Smooth muscle cell of the brain vasculature (primary cell): ENCODE data around the gene ADPGK.
"Not testable (repeated sequence)": the region's sequence is repeated elsewhere in the genome, so short reads cannot be mapped to it uniquely, and the experiment has no call there.

Experiments used
- DNase-seq: peaks from one replicate; pipeline ENCODE4 v3.0.0-alpha.2; 2012; ENCODE audit warnings: low read depth, low spot score

ADPGK gene

DNA sequence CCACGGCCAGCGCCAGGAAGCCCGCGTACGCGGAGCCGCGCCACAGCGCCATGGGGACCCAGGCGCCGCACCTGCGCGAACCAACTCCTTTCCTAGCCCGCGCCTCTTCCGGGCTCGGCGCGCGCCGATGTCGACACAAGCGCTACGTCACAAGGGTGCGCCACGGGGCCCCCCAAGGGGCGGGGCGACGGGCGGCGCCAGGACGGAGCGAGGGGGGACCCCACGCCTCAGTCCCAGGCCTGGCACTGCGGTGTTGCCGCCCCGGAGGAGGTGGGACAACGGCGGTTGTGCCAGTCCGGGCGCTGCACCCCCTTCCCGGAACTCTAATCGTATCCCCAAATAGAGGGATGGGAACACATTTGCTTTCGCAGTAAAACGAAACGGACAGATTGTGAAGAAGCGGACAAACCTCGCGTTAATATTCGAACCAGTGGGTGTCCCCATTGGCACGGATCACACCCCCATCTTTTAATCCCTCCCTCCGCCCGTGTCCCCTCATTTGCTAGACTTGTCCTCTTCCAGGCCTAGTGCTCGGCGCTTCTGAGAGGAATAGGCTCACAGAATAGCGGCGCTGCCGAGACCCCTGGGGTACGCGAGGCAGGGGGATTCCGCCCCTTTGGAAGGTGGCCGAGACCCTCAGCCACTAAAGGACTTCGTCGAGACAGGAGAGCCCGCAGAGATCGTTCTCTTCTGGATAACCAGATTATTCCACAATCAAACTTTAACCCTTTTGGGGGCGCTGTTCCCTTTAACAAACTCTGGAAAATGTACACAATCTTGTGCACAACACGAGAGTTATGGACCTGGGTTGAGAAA is at the start of gene ADPGK:
Gene ADPGK (minus strand): TSS at position 119 of the 816 bp plus-strand sequence. CDS start 67 bp downstream, at position 52.
- DNase-seq, result peak; percentile 79

DNA sequence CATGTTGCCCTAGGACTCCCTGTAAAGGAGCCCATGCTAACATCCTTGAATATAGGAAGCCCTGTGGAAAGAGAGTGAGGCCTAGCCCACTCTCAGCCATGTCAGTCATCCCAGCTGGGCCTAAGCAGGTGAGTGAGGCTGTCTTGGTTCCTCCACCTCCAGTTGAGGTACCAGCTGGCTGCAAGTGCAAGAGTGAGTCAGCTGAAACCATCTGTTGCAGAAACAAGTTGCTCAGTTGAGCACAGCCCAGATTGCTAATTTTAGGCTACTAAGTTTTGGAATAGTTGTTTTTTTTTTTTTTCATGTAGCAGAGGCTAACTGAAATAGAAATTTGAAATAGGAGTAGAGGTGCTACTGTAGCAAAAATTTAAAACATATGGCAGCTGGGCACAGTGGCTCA is 43.7 kb upstream of the ADPGK start:
- no peak for DNase-seq

DNA sequence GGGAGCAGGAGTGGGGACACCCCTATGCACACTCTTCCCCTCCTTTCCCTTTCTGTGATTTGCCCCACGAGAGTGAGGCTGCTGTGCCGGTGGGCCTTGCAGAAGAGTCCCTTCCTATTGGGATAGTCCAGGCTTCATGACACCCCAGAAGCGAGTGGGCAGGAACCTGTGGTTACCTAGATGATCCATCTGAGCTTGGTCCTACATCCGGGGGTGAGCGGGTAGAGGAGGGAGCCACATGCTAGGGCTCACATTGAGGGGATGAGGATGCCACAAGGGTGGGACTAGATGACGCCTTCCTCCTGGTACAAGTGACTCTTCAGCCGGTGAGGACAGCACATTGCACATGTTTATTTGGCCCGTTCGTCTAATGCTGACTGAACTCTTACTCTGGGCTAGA is 43.1 kb upstream of the ADPGK start:
- DNase-seq, result no peak

DNA sequence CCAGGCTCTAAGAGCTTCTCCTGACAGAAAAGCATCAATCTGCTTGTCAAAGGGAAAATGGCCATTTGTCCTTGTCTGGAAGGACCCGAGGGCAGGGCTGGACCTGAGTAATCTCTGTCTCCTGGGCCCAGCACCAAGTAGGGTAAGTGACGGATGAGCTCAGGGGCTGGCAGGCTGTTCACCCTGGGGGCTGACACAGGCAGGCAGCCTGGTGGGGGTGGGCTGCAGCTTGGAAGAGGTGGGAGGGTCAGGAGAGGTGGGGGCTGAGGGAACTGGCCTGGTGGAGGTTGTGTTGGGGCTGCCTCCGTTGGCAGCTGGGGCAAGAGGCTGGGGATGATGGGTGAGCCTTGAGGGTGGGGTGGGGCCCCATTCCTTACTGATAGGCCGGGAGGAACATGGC is 42.3 kb upstream of the ADPGK start:
- DNase-seq, result no peak

DNA sequence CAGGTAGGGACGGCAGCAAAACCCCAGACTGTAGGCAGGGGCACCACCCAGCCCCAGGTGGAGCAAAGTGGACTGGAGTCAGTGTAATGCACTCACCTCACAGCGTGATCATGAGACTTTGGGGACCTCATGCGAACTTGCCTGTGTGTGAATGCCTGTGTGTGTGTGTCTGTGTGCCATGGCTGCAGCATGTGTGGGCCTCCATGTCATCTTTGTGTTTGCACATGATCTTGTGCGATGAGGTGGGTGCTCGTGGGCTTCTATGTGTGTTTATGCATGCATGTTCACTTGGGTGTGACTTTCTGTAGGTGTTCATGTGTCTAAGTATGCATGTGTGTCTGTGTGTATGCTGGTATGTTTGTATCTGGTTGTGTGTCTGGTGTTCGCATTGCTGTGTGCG is 41.2 kb upstream of the ADPGK start:
- no peak for DNase-seq

DNA sequence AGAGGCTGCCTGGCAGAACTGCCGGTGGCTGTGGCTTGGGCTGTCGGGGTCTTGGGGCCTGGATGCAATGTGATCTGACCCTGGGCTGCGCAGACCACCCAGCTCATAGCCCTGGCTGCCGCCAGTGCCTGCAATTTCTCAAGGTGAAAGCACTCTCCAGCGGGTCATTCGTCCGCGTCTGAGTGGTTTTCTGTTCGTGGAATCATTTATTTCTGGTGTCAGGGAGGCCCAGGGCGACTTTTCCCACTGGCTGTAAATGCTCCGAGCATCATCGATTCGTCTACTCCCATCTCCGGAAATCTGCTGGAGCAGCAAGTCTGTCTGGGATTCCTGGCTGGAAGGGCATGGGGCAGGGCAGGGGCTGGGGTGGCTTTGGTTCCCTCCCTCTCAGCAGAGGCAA is 40.6 kb upstream of the ADPGK start:
- DNase-seq, result no peak

DNA sequence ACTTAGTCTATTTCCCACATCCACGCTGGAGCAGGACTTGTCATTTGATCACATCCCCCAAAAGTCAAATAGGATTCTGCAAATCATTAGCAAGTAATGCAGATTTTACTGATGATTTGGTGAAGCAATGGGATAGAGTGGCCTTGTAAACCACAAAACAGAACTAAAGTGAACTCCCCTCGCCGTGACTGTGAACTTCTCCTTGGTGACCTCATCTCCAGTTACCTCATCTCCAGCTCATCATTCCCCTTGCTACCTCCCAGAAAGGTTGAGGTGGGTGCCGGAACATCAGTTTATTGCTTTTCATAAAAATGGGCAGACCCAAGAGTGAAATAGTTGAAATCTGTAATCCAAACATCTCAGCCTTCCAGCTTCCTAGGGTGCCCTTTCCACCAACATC is 36.7 kb upstream of the ADPGK start:
- DNase-seq, result no peak

DNA sequence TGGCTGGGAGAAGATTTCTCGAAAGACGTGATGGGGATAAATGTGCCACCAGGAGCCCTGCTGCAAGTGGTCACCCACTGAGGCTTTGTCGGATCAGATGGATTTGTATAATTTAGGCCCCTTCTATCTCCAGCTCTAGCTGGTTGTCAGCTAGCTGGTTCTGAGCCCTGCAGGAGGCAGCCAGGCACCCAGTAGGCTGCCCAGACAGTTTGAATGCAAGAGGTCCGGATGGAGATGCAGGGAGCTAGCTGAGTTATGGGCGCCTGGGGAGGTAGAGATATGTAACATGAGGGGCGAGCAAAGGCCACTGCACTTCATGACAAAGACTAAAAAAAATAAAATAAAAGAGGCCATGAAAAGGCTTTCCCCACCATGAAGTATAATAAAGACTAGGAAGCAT is 35.1 kb upstream of the ADPGK start:
- DNase-seq, result no peak

DNA sequence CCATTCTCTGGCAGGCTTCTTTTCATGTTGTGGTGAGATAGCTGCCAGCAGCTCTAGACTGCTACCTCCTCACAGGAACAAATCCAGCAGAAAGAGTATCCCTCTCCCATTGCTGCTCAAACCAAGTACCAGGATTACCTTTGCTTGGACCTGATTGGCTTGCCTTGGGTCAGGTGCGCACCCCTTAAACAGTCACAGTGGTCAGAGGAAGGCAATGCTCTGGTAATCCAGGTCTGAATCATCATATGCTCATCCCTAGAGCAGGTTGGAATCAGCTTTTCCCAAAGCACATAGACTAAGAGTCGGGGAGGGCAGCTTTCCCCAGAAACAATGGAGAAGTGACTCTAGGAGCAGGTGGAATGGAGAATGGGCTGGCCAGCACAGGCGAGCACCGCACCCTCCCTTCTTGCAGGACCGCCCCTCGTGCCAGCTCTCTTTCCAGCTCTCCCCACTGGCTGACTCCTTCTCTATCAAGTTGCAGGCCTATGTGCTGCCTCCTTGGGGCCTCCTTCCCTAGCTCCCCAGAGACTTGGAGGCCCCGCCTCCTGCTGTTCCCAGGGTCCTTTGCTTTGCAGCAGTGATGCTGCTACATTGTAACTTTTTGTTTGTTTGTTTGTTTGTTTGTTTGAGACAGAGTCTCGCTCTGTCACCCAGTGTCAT is 29.9 kb upstream of the ADPGK start:
- DNase-seq, result no peak

DNA sequence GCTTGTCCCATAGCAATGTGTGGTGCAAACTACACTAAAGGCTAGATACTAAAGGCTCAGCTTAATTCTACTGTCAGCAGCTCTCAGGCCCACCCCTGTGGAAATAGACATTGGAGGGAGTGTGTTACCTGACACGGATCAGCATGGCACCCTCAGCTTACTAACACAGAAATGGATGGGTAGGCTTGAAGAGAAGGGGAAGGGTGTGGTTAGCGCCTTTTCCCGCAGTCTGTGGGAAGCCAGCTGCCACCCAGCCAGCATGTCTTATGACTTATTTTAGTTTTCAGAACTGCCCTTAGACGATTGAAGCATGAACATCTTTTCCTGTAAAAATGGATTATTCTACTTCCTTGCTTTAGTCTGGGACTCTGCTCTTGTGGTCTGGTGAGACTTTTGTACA is 25.8 kb upstream of the ADPGK start:
- DNase-seq, result no peak

DNA sequence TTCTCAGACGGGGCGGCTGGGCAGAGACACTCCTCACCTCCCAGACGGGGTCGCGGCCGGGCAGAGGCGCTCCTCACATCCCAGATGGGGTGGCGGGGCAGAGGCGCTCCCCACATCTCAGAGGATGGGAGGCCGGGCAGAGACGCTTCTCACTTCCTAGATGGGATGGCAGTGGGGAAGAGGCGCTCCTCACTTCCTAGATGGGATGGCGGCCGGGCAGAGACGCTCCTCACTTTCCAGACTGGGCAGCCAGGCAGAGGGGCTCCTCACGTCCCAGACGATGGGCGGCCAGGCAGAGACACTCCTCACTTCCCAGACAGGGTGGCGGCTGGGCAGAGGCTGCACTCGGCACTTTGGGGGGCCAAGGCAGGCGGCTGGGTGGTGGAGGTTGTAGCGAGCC is 23.8 kb upstream of the ADPGK start:
- DNase-seq, result not testable (repeated sequence)

DNA sequence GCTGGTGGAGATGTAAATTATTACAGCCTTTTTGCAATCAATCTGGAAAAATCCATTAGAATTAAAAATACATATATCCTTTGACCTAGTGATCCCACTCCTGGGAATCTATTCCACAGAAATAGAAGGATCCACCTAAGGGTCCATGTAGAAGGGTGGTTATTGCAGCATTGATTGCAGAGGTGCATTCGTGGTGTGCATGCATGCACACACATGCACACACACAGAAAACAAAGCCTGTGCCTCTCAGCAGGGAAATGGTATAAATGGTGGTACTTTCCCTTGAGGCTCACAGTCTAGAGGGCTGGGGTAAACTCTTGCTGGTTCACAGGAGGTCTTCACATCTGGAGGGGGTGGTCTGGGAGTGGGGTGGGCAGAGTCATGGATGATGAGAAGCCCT is 19.4 kb upstream of the ADPGK start:
- DNase-seq, result no peak

DNA sequence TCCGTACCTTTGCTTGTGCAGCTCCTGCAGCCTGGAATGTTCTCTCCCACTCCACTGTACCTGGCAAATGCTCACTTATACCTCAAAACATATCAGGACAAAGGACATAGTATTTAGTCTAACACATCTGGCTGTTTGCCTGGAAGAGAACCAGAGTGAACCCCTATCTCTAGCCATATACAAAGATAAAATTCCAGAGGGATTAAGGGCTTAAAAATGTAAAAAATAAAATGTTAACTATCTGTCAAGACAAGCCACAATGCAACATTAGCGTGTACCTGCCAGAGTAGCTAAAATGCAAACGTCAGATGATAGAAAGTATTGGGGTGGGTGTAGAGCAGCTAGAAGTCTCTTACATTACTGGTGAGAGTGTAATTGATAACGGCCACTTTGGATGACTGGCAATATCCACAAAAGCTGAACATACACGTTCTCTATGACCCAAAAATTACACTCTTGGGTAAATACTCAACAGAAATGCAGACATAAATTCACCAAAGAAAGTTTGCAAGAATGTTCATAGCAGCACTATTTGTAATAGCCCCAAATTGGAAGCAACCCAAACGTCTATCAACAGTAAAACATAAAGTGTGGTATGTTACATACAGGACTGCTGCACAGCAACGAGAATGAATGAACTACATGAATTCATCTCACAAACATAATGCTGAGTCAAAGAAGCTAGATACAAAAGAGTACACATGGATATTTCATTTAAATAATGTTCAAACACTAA is 18.2 kb upstream of the ADPGK start:
- no peak for DNase-seq

DNA sequence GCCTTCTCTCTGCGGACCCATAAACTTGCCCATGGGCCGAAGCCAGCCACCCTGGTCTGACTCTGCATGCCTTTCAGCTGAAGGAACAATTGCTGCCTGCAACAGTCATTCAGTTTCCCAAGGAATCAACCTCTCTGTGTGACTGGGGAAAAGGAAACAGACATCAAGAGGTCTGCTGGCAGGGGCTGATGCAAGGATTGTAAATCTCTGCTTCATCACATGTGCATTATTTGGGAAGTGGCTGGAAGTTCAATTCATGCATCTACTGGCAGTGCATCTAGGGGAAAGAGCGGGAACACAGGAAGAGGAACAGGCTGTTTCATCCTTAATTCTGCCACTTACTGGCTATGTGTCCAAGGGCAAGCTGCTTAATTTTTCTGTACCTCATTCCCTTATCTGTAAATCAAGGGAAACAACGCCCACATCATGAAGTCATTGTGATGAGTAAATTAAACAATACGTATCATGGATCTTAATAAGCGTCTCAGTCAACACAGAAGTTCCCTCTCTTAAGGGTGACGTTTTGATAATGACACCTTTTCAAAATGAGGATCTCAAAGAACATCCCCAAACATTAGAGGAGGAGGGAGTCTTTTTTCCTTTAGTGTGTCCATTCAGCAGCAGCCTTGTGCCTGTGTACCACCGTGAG is 17.4 kb upstream of the ADPGK start:
- DNase-seq, result no peak

DNA sequence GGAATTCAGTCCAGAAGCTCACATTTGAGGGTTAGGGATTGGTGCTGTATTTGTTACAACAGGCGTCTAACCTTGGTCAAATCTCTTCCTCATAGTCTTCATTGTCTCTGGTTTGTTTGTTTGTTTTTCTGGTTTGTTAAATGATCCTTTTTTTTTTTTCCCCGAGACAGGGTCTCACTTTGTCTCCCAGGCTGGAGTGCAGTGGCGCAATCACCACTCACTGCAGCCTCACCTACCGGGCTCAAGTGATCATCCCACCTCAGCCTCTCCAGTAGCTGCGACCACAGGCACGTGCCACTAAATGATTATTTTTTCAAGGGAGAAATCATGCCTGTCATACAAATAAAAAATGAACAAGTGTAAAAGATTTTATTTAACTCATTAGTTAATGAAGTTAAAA is 14.3 kb upstream of the ADPGK start:
- no peak for DNase-seq

DNA sequence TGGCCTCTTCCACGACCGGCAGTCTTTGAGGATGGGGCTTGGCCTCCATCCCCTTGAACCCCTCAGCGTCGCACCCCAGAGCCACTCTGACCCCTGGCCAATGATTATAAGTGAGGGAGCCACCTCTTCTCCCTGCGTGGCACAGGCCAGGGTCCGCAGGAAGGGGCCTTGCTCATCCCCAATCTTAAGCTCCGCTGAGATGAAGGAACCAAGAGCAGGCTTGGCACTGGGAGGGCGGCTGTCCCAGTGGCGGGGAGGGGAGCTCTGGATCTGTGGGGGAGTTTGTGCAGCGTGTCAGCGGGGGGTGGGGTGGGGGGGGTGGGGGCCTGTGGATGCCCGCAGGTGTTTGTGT is 13.8 kb upstream of the ADPGK start:
- no peak for DNase-seq

DNA sequence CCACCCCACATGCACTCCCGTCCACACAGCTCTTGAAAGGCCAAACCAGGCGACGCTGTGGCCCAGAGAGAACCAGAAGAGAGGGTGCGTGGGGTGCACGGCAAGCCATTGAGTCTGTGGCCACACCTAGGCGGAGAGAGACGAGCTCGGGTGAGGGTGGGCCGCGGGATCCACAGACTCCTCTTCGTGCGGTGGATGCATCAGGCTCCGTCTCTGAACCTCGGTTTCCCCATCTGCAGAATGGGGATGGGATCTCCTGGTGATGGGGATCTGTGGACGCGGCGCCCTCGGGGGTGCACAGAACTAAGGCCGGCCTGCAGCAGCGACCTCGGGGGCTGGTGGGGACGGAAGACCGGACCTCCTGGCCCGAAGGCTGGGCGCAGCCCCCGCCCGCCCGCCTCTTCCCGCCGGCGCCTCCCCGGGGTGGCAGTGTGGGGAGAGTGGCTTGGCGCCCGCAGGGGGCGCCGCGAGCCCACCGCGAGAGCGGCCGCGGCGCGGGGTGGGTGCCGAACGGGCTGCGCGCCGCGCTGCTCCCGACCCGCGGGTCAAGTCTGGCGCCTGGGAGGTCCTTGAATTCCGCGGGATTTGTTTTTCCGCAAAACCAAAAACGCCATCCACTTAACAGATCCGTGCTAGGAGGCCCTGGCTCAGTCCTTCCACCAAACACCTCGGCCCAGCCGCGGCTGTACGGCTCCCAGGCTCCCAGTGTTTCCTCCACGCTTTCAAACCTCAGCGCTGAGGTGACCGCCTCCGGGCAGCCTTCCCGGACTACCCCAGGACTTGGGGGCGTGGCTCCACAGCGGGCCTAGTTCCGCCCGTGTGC is 13.2 kb upstream of the ADPGK start:
- DNase-seq, result no peak

DNA sequence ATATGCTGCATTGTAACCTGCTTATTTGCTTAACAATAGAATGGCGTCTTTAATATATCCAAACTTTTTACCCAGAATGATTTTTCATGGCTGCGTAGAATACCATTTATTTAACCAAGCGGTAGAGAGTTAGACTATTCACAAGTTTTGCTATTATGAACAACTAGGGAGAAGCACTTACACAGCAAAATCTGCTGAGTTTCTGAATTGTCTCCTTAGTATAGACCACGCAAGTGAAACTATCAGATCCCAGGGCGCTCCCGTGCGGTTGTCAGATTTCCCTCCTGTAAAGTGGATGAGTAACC is 12.6 kb upstream of the ADPGK start:
- no peak for DNase-seq

DNA sequence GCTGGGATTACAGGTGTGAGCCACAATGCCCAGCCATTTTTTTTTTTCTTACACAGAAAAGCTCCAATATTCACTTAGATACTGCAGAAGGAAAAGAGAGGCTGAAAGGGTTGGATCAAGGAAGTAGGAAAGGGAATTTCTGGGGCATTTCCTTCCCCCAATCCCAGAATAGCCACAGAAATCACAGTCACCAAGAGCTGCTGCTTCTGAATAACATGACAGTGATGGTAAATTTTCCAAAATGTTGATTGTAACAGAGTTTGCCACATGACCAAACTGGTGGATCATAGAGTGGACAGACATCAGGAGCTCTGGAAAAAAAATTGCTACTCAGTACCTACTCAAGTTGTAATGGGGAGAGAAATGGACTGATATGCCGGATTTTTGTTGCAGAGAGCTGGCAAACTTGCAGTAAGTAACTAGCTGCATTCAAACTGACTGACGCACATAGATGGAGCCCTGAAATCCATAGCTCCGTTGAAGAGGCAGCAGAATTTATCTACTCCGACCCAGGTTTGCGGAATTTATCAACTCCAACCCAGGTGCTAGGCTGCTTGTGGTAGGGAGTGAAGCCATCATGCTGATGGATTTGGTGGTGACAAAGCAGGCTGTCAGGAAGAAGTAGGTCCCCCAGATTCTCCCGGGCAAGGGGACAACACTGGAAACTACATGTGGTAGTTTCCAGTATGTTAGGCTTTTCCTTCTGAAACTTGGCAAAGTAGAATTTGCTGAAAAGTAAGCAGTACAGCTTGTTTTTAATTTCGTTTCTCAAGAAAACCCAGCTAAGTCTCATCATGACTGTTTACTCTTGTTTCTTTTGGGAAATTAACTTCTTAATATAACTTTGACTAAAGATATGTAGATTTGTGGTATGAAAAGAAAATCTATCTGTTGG is 10.5 kb upstream of the ADPGK start:
- no peak for DNase-seq

DNA sequence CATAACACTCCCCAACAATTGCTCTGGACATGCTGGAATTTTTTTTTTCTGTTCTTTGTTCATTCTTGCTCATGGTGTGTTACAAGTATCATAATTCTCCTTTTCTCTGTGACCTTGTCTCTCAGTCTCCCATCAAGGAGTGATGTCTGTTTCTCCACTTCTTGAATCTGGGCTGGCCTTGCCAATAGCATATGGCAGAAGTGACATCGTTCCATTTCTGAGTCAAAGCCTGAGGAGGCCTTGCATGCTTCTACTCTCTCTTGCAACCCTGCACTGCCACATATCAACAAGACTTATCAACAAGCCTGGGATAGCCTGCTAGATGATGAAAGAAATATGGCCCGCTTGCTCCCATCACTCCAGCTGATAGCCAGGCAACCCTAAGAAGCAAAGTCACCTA is 8.9 kb upstream of the ADPGK start:
- no peak for DNase-seq
